Measurements from ENCODE around the gene CCDC51. TPM values are rescaled to one million over a fixed set of nuclear protein-coding genes. Genes with fewer than 3 reads are reported as not detected.

The CCDC51 gene
- total and polyA plus RNA-seq, 9 of the 15 experiments (the other 6 are each of a cell fraction or from before 2014, with no cell fraction given) = 6.5 to 18.6 (median 15.7) TPM

GRCh38 chr3:48397767-48398681, 41.9 kb downstream of the CCDC51 start (continued):
- TF ChIP-seq CHD7 (IDR thresholded peaks at IDR 0.05; ENCODE audit: low read depth, low read length) = no peak
- TF ChIP-seq TAF15 (IDR thresholded peaks at IDR 0.05; ENCODE audit: low read depth, low read length) = no peak
- no peak for TF ChIP-seq BMI1 (IDR thresholded peaks at IDR 0.05; ENCODE audit: low read length)
- TF ChIP-seq POU5F1 (IDR thresholded peaks at IDR 0.05; ENCODE audit: borderline replicate concordance, low read depth, low read length, partially characterized antibody) = no peak
- no peak for TF ChIP-seq WHSC1 (IDR thresholded peaks at IDR 0.05; ENCODE audit: low read length)
- no peak for TF ChIP-seq HMGXB4 (CRISPR knock-in tag; IDR thresholded peaks at IDR 0.05)
- no peak for TF ChIP-seq ZNF23 (CRISPR knock-in tag; IDR thresholded peaks at IDR 0.05)
- no peak for TF ChIP-seq GABPB1 (CRISPR knock-in tag; IDR thresholded peaks at IDR 0.05)
- TF ChIP-seq TFAM (CRISPR knock-in tag; conservative IDR thresholded peaks at IDR 0.05) = no peak
- TF ChIP-seq RBM14 (IDR thresholded peaks at IDR 0.05; ENCODE audit: borderline replicate concordance, insufficient read depth, low read depth, low read length) = no peak
- TF ChIP-seq SREBF2 (CRISPR knock-in tag; IDR thresholded peaks at IDR 0.05) = no peak
- TF ChIP-seq RBM25 (IDR thresholded peaks at IDR 0.05; ENCODE audit: low read depth, low read length, severe bottlenecking) = no peak
- TF ChIP-seq ARID2 (IDR thresholded peaks at IDR 0.05) = no peak
- no peak for TF ChIP-seq ATF7 (IDR thresholded peaks at IDR 0.05)

All from K562 (cell line).